ENCODE measurements around the gene LCN6. TPM values are rescaled to one million over a fixed set of nuclear protein-coding genes. Genes with fewer than 3 reads are reported as not detected.
"Not testable (repeated sequence)": the region's sequence is repeated elsewhere in the genome, so short reads cannot be mapped to it uniquely, and the experiment has no call there.

The LCN6 gene
- total RNA-seq, 1 experiment from 2014 or later = not detected

DNA sequence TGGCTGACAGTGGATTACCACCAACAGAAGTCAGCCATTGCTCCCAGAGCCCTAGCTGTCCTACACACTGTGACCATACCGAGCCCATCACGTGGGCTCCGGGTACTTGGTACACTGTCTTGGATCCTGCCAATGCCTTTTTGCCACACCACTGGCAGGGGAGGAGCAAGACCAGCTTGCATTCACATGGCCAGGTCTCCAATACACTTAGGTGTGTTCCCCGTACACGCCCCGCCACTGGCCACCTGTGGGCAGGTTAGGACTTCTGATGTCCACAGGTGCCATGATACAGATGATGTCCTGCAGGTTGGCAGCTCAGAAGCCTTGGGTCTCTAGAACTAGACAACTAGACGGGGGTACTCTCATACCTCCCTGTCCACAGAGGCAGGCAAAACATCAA is 41.3 kb downstream of the LCN6 start:
- no peaks in the 10 kb centered on the region for H3K9me3 Mint-ChIP-seq (ENCODE audit: unreplicated experiment)
- no peaks in the 10 kb centered on the region for H3K36me3 Mint-ChIP-seq (ENCODE audit: insufficient read depth, unreplicated experiment)
- no peak overlapping the region for H3K4me3 ChIP-seq (ENCODE audit: low read depth, low read length)
- POLR2A ChIA-PET = no interaction called here
- no peaks in the 10 kb centered on the region for H3K27me3 Mint-ChIP-seq (ENCODE audit: insufficient read depth, unreplicated experiment)
- intact Hi-C loops (cut with micrococcal nuclease; ENCODE audit: unreplicated experiment) = no loop called here
- no peaks in the 10 kb centered on the region; the same call in 1 of the 2 replicates for H3K4me1 ChIP-seq
- TF ChIP-seq, protein P1, sequence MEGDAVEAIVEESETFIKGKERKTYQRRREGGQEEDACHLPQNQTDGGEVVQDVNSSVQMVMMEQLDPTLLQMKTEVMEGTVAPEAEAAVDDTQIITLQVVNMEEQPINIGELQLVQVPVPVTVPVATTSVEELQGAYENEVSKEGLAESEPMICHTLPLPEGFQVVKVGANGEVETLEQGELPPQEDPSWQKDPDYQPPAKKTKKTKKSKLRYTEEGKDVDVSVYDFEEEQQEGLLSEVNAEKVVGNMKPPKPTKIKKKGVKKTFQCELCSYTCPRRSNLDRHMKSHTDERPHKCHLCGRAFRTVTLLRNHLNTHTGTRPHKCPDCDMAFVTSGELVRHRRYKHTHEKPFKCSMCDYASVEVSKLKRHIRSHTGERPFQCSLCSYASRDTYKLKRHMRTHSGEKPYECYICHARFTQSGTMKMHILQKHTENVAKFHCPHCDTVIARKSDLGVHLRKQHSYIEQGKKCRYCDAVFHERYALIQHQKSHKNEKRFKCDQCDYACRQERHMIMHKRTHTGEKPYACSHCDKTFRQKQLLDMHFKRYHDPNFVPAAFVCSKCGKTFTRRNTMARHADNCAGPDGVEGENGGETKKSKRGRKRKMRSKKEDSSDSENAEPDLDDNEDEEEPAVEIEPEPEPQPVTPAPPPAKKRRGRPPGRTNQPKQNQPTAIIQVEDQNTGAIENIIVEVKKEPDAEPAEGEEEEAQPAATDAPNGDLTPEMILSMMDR (IDR thresholded peaks at IDR 0.05; ENCODE audit: insufficient read depth in 1 of 2, low read depth in 1 of 2, low read length in 1 of 2, severe bottlenecking in 1 of 2, unreplicated experiment in 1 of 2) = no peak
- H3K27me3 ChIP-seq (replicated peaks; ENCODE audit: control insufficient read depth, insufficient read depth, low read length) = no peaks in the 10 kb centered on the region
- no peaks in the 10 kb centered on the region for H3K9me3 ChIP-seq
- H3K27ac Mint-ChIP-seq (ENCODE audit: unreplicated experiment) = no peak overlapping the region
- no peak overlapping the region for H3K4me3 Mint-ChIP-seq (ENCODE audit: unreplicated experiment)
- no peaks in the 10 kb centered on the region for H3K36me3 ChIP-seq (ENCODE audit: control insufficient read depth, insufficient read depth, low read length)
- BruUV-seq (replicated peaks) = no TSS peak
- CTCF ChIA-PET = no interaction called here
- H3K4me1 Mint-ChIP-seq (ENCODE audit: low read depth, unreplicated experiment) = peaks cover 9% of the 10 kb centered on the region
- DNase-seq = no peak

GRCh38 chr9:136705564-136705963 is 42.8 kb downstream of the LCN6 start:
- intact Hi-C loops (cut with micrococcal nuclease; ENCODE audit: unreplicated experiment) = no loop called here
- POLR2A ChIA-PET = no interaction called here
- H3K9me3 ChIP-seq = no peaks in the 10 kb centered on the region
- no peaks in the 10 kb centered on the region for H3K36me3 Mint-ChIP-seq (ENCODE audit: insufficient read depth, unreplicated experiment)
- peaks cover 9% of the 10 kb centered on the region for H3K4me1 Mint-ChIP-seq (ENCODE audit: low read depth, unreplicated experiment)
- H3K9me3 Mint-ChIP-seq (ENCODE audit: unreplicated experiment) = no peaks in the 10 kb centered on the region
- no TSS peak for BruUV-seq (replicated peaks)
- TF ChIP-seq, protein P1 (IDR thresholded peaks at IDR 0.05; ENCODE audit: insufficient read depth in 1 of 2, low read depth in 1 of 2, low read length in 1 of 2, severe bottlenecking in 1 of 2, unreplicated experiment in 1 of 2) = no peak
- CTCF ChIA-PET = interaction anchor here (0.7 kb wide), 1 partner anchor 191 kb away, joined by 5 read pairs; no protein-coding TSS in a partner anchor
- no peak for DNase-seq
- H3K4me1 ChIP-seq = no peaks in the 10 kb centered on the region; the same call in 1 of the 2 replicates
- H3K27me3 Mint-ChIP-seq (ENCODE audit: insufficient read depth, unreplicated experiment) = no peaks in the 10 kb centered on the region
- no peak overlapping the region for H3K4me3 Mint-ChIP-seq (ENCODE audit: unreplicated experiment)
- H3K27me3 ChIP-seq (replicated peaks; ENCODE audit: control insufficient read depth, insufficient read depth, low read length) = no peaks in the 10 kb centered on the region
- no peak overlapping the region for H3K4me3 ChIP-seq (ENCODE audit: low read depth, low read length)
- H3K36me3 ChIP-seq (ENCODE audit: control insufficient read depth, insufficient read depth, low read length) = no peaks in the 10 kb centered on the region
- H3K27ac Mint-ChIP-seq (ENCODE audit: unreplicated experiment) = no peak overlapping the region

DNA sequence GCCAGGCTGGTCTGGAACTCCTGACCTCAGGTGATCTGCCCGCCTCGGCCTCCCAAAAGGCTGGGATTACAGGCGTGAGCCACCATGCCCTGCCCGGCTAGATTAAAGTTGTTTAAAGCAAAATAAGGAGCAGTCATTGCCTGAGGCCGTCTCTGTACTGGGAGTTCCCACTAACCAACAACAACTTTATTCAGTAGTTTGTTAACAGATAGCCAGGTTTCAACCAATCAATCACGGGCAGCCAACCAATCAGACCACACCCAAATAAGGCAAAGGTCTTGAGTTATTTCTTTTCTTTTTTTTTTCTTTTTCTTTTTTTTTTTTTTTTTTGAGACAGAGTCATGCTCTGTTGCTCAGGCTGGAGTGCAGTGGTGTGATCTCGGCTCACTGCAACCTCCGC is 43.6 kb downstream of the LCN6 start:
- POLR2A ChIA-PET; H3K9me3 ChIP-seq; intact Hi-C loops (cut with micrococcal nuclease; ENCODE audit: unreplicated experiment); H3K4me1 ChIP-seq; H3K36me3 Mint-ChIP-seq (ENCODE audit: insufficient read depth, unreplicated experiment); H3K27me3 Mint-ChIP-seq (ENCODE audit: insufficient read depth, unreplicated experiment); BruUV-seq (replicated peaks); DNase-seq; H3K9me3 Mint-ChIP-seq (ENCODE audit: unreplicated experiment); H3K4me1 Mint-ChIP-seq (ENCODE audit: low read depth, unreplicated experiment); H3K4me3 ChIP-seq (ENCODE audit: low read depth, low read length); H3K27me3 ChIP-seq (replicated peaks; ENCODE audit: control insufficient read depth, insufficient read depth, low read length); H3K4me3 Mint-ChIP-seq (ENCODE audit: unreplicated experiment); H3K27ac Mint-ChIP-seq (ENCODE audit: unreplicated experiment); H3K36me3 ChIP-seq (ENCODE audit: control insufficient read depth, insufficient read depth, low read length): not testable (repeated sequence)
- CTCF ChIA-PET = interaction anchor here (0.7 kb wide), 1 partner anchor 191 kb away, joined by 5 read pairs; no protein-coding TSS in a partner anchor
